Measurements from ENCODE around the gene CEMIP. TPM values are rescaled to one million over a fixed set of nuclear protein-coding genes. Genes with fewer than 3 reads are reported as not detected.

Gene CEMIP
- total RNA-seq, 1 experiment from 2014 or later = 3.5 TPM

GRCh38 chr15:80992441-80992840 lies 213.3 kb downstream of the CEMIP start:
- no peaks in the 10 kb centered on the region for H3K9me2 ChIP-seq (ENCODE audit: insufficient read depth)
- no peak for ATAC-seq
- no peaks in the 10 kb centered on the region for H4K20me1 ChIP-seq (ENCODE audit: insufficient read depth)
- no peak overlapping the region for H2AFZ ChIP-seq (ENCODE audit: low read depth, low read length, poor library complexity, severe bottlenecking)
- DNase-seq (ENCODE audit: low read depth, low spot score) = no peak
- ChIA-PET CTCF (interaction anchor here (3.2 kb wide), 1 partner anchor 274 kb away, joined by 14 read pairs; no protein-coding TSS in a partner anchor), POLR2A (no interaction called here), RAD21 (ENCODE audit: low non-redundant PET in 1 of 2, low total read pairs in 2 of 2, uncharacterized antibody in 2 of 2, unreplicated experiment in 2 of 2) (no interaction called here)
- H3K27ac ChIP-seq (ENCODE audit: low read depth, low read length) = no peak overlapping the region
- no peak overlapping the region for H3K4me3 ChIP-seq (replicated peaks in 1 of 2; ENCODE audit: low read depth in 1 of 2, low read length in 2 of 2)
- BruUV-seq (replicated peaks) = no TSS peak
- H3K4me1 ChIP-seq (ENCODE audit: control insufficient read depth in 1 of 2, insufficient read depth in 2 of 2, low read length in 2 of 2) = peaks cover 13 to 35% of the 10 kb centered on the region in 2 experiments; a peak in 3 of 4 replicates
- H3K4me2 ChIP-seq (ENCODE audit: low read length) = no peak overlapping the region
- peaks cover 19% of the 10 kb centered on the region for H3K79me2 ChIP-seq (ENCODE audit: insufficient read depth, low read length)
- no peak for TF ChIP-seq TCF7L2 (IDR thresholded peaks at IDR 0.05; ENCODE audit: borderline replicate concordance, extremely low read depth, insufficient read depth, insufficient read length)
- H3K27me3 ChIP-seq (ENCODE audit: insufficient read depth, low read length) = no peaks in the 10 kb centered on the region
- no peaks in the 10 kb centered on the region for H3K9me3 ChIP-seq (ENCODE audit: control insufficient read depth in 1 of 2, insufficient read depth in 1 of 2, low read depth in 1 of 2, low read length in 2 of 2)
- H3K36me3 ChIP-seq (ENCODE audit: control insufficient read depth in 1 of 2, insufficient read depth in 2 of 2, low read length in 2 of 2) = no peaks in the 10 kb centered on the region
- no peak overlapping the region for H3K9ac ChIP-seq (ENCODE audit: low read length)
- intact Hi-C loops (cut with micrococcal nuclease) = loop anchor here (10.0 kb wide), 1 partner anchor 332 kb away; the partner anchor contains the start of gene STARD5

GRCh38 chr15:80996247-80996646 lies 217.1 kb downstream of the CEMIP start:
- H3K27me3 ChIP-seq (ENCODE audit: insufficient read depth, low read length) = no peaks in the 10 kb centered on the region
- H3K9me3 ChIP-seq (ENCODE audit: control insufficient read depth in 1 of 2, insufficient read depth in 1 of 2, low read depth in 1 of 2, low read length in 2 of 2) = no peaks in the 10 kb centered on the region
- no peak for ATAC-seq
- intact Hi-C loops (cut with micrococcal nuclease) = loop anchor here (5.0 to 10.0 kb wide), 3 partner anchors 111 to 329 kb away; partner anchors contain the start of gene STARD5
- peaks cover 8% of the 10 kb centered on the region; the same call in 1 of the 2 replicates for H3K79me2 ChIP-seq (ENCODE audit: insufficient read depth, low read length)
- H3K9ac ChIP-seq (ENCODE audit: low read length) = no peak overlapping the region
- no peak for DNase-seq (ENCODE audit: low read depth, low spot score)
- ChIA-PET CTCF (no interaction called here), RAD21 (ENCODE audit: low non-redundant PET in 1 of 2, low total read pairs in 2 of 2, uncharacterized antibody in 2 of 2, unreplicated experiment in 2 of 2) (no interaction called here), POLR2A (interaction anchor here (0.7 kb wide), 1 partner anchor 256 kb away, joined by 3 read pairs; no protein-coding TSS in a partner anchor)
- H3K9me2 ChIP-seq (ENCODE audit: insufficient read depth) = no peaks in the 10 kb centered on the region
- no peak overlapping the region for H3K27ac ChIP-seq (ENCODE audit: low read depth, low read length)
- H3K4me1 ChIP-seq (ENCODE audit: control insufficient read depth in 1 of 2, insufficient read depth in 2 of 2, low read length in 2 of 2) = peaks cover 17 to 34% of the 10 kb centered on the region in 2 experiments
- BruUV-seq (replicated peaks) = no TSS peak
- H3K4me2 ChIP-seq (ENCODE audit: low read length) = no peak overlapping the region
- H2AFZ ChIP-seq (ENCODE audit: low read depth, low read length, poor library complexity, severe bottlenecking) = no peak overlapping the region
- no peaks in the 10 kb centered on the region for H3K36me3 ChIP-seq (ENCODE audit: control insufficient read depth in 1 of 2, insufficient read depth in 2 of 2, low read length in 2 of 2)
- H4K20me1 ChIP-seq (ENCODE audit: insufficient read depth) = no peaks in the 10 kb centered on the region
- no peak overlapping the region for H3K4me3 ChIP-seq (replicated peaks in 1 of 2; ENCODE audit: low read depth in 1 of 2, low read length in 2 of 2)
- no peak for TF ChIP-seq FOSL1 (IDR thresholded peaks at IDR 0.05; ENCODE audit: low read depth)
- TF ChIP-seq ZFX (IDR thresholded peaks at IDR 0.05) = no peak
- TF ChIP-seq ELF1 (IDR thresholded peaks at IDR 0.05; ENCODE audit: borderline replicate concordance, low read depth) = no peak
- TF ChIP-seq SP1 (IDR thresholded peaks at IDR 0.05; ENCODE audit: low read depth) = no peak
- TF ChIP-seq EGR1 (IDR thresholded peaks at IDR 0.05; ENCODE audit: low read depth) = no peak
- TF ChIP-seq CBX3 (IDR thresholded peaks at IDR 0.05; ENCODE audit: low read depth) = peak; percentile 51; the same call in 1 of the 2 replicates
- no peak for TF ChIP-seq SIN3A (IDR thresholded peaks at IDR 0.05; ENCODE audit: low read depth)
- peak; percentile 49 to 76 (median 61); a peak in 5 of 6 replicates for TF ChIP-seq CTCF (IDR thresholded peaks at IDR 0.05 in 2 of 3, conservative IDR thresholded peaks at IDR 0.05 in 1 of 3; ENCODE audit: borderline replicate concordance in 1 of 3, insufficient read depth in 1 of 3, low read depth in 2 of 3, low read length in 2 of 3)
- no peak for TF ChIP-seq TCF7L2 (IDR thresholded peaks at IDR 0.05; ENCODE audit: borderline replicate concordance, extremely low read depth, insufficient read depth, insufficient read length)
- TF ChIP-seq POLR2A (IDR thresholded peaks at IDR 0.05; ENCODE audit: borderline replicate concordance, extremely low read depth, insufficient read depth, insufficient read length) = no peak
- TF ChIP-seq JUND (IDR thresholded peaks at IDR 0.05) = no peak
- no peak for TF ChIP-seq EZH2phosphoT487 (IDR thresholded peaks at IDR 0.05; ENCODE audit: borderline replicate concordance)
- TF ChIP-seq ATF3 (IDR thresholded peaks at IDR 0.05) = no peak
- TF ChIP-seq ZNF274 (IDR thresholded peaks at IDR 0.05; ENCODE audit: low read depth, low read length) = no peak
- TF ChIP-seq MAX (IDR thresholded peaks at IDR 0.05) = no peak
- TF ChIP-seq CEBPB (IDR thresholded peaks at IDR 0.05; ENCODE audit: low read depth) = no peak
- TF ChIP-seq POLR2AphosphoS5 (IDR thresholded peaks at IDR 0.05; ENCODE audit: low read depth, low read length) = no peak
- TF ChIP-seq SRF (IDR thresholded peaks at IDR 0.05; ENCODE audit: low read depth) = no peak
- TF ChIP-seq EZH2 (IDR thresholded peaks at IDR 0.05) = no peak
- peak; percentile 63 for TF ChIP-seq RAD21 (IDR thresholded peaks at IDR 0.05; ENCODE audit: low read depth)
- no peak for TF ChIP-seq YY1 (IDR thresholded peaks at IDR 0.05; ENCODE audit: extremely low read depth, insufficient replicate concordance, low read depth, low read length)

Data from HCT116 (cell line).